B cell (primary cell): ENCODE results near the gene CDKAL1. TPM values are rescaled to one million over a fixed set of nuclear protein-coding genes. Genes with fewer than 3 reads are reported as not detected.
A peak's percentile ranks its signal among the peaks of the same experiment; 100 is the strongest.

Source experiments
- ATAC-seq: fragments of 200-7000 bp; cut with Tn5 transposase; one replicate; pipeline ENCODE4 v1.10.0; 2021; ENCODE audit warnings: low read depth, mild to moderate bottlenecking, moderate number of reproducible peaks, moderate library complexity
- CTCF ChIA-PET: fragments of 350-600 bp; sonication (Branson Sonifier 250); formaldehyde crosslinking; loops from one replicate; lab custom pipeline; 2021; ENCODE audit warnings: antibody characterized with exemption, inconsistent platforms; lab: Charles Lee
- POLR2A ChIA-PET: fragments of 350-600 bp; sonication (Branson Sonifier 250); formaldehyde crosslinking; loops from one replicate; lab custom pipeline; 2021; ENCODE audit warnings: antibody characterized with exemption; lab: Charles Lee
- DNase-seq: peaks from one replicate; pipeline ENCODE4 v3.0.0; 2013
- H2AFZ ChIP-seq: 2 replicates; pipeline ENCODE4 v1.6.1; 2012; ENCODE audit warnings: mild to moderate bottlenecking, low read depth, low read length; ENCODE audit not compliant: insufficient read depth, poor library complexity, severe bottlenecking
- H3K27ac ChIP-seq, 2 donors: 1 replicate in 1 of 2; 2 replicates in 1 of 2; pipeline ENCODE4 v1.5.1; 2012 to 2013; ENCODE audit warnings: low read length in 2 of 2, mild to moderate bottlenecking in 2 of 2, moderate library complexity in 1 of 2
- H3K27me3 ChIP-seq, 4 experiments: fragments of 200-600 bp in 1 of 4; sonication (generic) in 1 of 4; replicated peaks in 1 of 4; 1 replicate in 2 of 4; 2 replicates in 2 of 4; pipeline versions ENCODE4 v1.6.1 to v1.7.0; 2013 to 2016; ENCODE audit warnings: low read length in 3 of 4, mild to moderate bottlenecking in 2 of 4, mixed read lengths in 1 of 4, moderate library complexity in 1 of 4; ENCODE audit not compliant: insufficient read depth in 4 of 4, control insufficient read depth in 3 of 4; ENCODE audit errors: control extremely low read depth in 1 of 4
- H3K36me3 ChIP-seq, 2 experiments: replicated peaks in 1 of 2; 1 replicate in 1 of 2; 2 replicates in 1 of 2; pipeline versions ENCODE4 v1.6.1 to v1.7.1; 2013; ENCODE audit warnings: low read length in 1 of 2; ENCODE audit not compliant: insufficient read depth in 2 of 2, control insufficient read depth in 1 of 2; ENCODE audit errors: control extremely low read depth in 1 of 2, extremely low read depth in 1 of 2
- H3K4me1 ChIP-seq, 2 donors: fragments of 200-600 bp in 1 of 2; sonication (generic) in 1 of 2; 1 replicate in 1 of 2; 2 replicates in 1 of 2; pipeline versions ENCODE4 v1.5.1 to v1.6.1; 2013 to 2017; ENCODE audit warnings: low read length in 2 of 2; ENCODE audit not compliant: control insufficient read depth in 2 of 2, insufficient read depth in 2 of 2
- H3K4me2 ChIP-seq: replicated peaks from 2 replicates; pipeline ENCODE3; 2012; ENCODE audit warnings: mild to moderate bottlenecking, low read depth, low read length; ENCODE audit not compliant: poor library complexity, severe bottlenecking
- H3K4me3 ChIP-seq, 5 experiments: fragments of 200-600 bp in 1 of 5; sonication (generic) in 1 of 5; 1 replicate in 3 of 5; 2 replicates in 2 of 5; pipeline versions ENCODE4 v1.5.1 to v1.7.0; 2011 to 2016; ENCODE audit warnings: low read length in 4 of 5, mild to moderate bottlenecking in 4 of 5, low read depth in 2 of 5, control low read depth in 1 of 5, moderate library complexity in 1 of 5; ENCODE audit not compliant: insufficient read depth in 1 of 5; ENCODE audit errors: control extremely low read depth in 1 of 5, extremely low read depth in 1 of 5
- H3K79me2 ChIP-seq: fragments of 200-600 bp; sonication (generic); one replicate; pipeline ENCODE4 v1.6.0; 2016; ENCODE audit warnings: low read length; ENCODE audit not compliant: control insufficient read depth, insufficient read depth
- H3K9ac ChIP-seq: fragments of 200-600 bp; sonication (generic); 2 replicates; pipeline ENCODE4 v1.6.1; 2017; ENCODE audit warnings: mild to moderate bottlenecking, low read length, moderate library complexity
- H3K9me3 ChIP-seq, 3 donors: one replicate each; pipeline versions ENCODE4 v1.6.1 to v1.7.1; 2013; ENCODE audit warnings: low read length in 2 of 3; ENCODE audit not compliant: control insufficient read depth in 2 of 3, insufficient read depth in 1 of 3; ENCODE audit errors: control extremely low read depth in 1 of 3
- H4K20me1 ChIP-seq: 2 replicates; pipeline ENCODE4 v1.6.0; 2012; ENCODE audit warnings: mild to moderate bottlenecking, low read length; ENCODE audit not compliant: insufficient read depth, control insufficient read depth, poor library complexity, severe bottlenecking
- H3K27ac Mint-ChIP-seq: one replicate; pipeline ENCODE4 v1.8.0; 2021; ENCODE audit warnings: mixed read lengths
- H3K27me3 Mint-ChIP-seq: one replicate; pipeline ENCODE4 v1.8.0; 2021; ENCODE audit warnings: mixed read lengths
- H3K4me1 Mint-ChIP-seq: one replicate; pipeline ENCODE4 v1.8.0; 2021; ENCODE audit warnings: mixed read lengths
- H3K4me3 Mint-ChIP-seq: one replicate; pipeline ENCODE4 v1.8.0; 2021; ENCODE audit warnings: mixed read lengths
- H3K9me3 Mint-ChIP-seq: one replicate; pipeline ENCODE4 v1.8.0; 2022; ENCODE audit warnings: mixed read lengths; ENCODE audit not compliant: insufficient read depth
- CTCF ChIP-seq: fragments of 200-600 bp; IDR thresholded peaks from one replicate; pipeline ENCODE4 v1.8.0; 2022; ENCODE audit warnings: antibody characterized with exemption, mild to moderate bottlenecking
- EZH2 ChIP-seq: IDR thresholded peaks from 2 replicates; pipeline ENCODE4 v1.6.1; 2012; ENCODE audit warnings: borderline replicate concordance, low read depth, mild to moderate bottlenecking, moderate library complexity, low read length; ENCODE audit not compliant: insufficient read depth, poor library complexity, severe bottlenecking
- WGBS: methylation state at CpG from one replicate; pipeline ENCODE4 v1.1.5; 2013; ENCODE audit warnings: missing lambda C conversion rate; ENCODE audit not compliant: insufficient coverage; 5-methylcytosine and 5-hydroxymethylcytosine counted together
- intact Hi-C: fragments of 100-400 bp; cut with micrococcal nuclease; formaldehyde crosslinking; loops from one replicate; pipeline ENCODE4 v1.10.0; 2022
- polyA plus RNA-seq: library from polyadenylated mRNA; depleted of rRNA; stranded (reverse); fragments of >200 nt; gene quantifications from 2 replicates; pipeline ENCODE4 v1.2.3, GENCODE V29; 2012
- total RNA-seq, 2 donors: library from RNA; stranded (reverse); fragments of 120-200 nt in 1 of 2; gene quantifications; 1 replicate in 1 of 2; 2 replicates in 1 of 2; pipeline versions ENCODE4 v1.2.3 to v1.2.4, GENCODE V29; 2013 to 2022

CDKAL1 gene
- total and polyA plus RNA-seq, 2 donors (not counting 1 experiment from before 2014, with no cell fraction given): 6.1 to 33.3 TPM

GRCh38 chr6:21198032-21198640, 663.9 kb downstream of the CDKAL1 start:
- Histone ChIP-seq H3K4me1 (peaks cover 22 to 36% of the 10 kb centered on the region in 2 donors), H3K36me3 (peaks cover 0 to 10% of the 10 kb centered on the region in 2 experiments), H3K9ac (peak overlapping the region; percentile 23), H3K4me3 (peak overlapping the region in 1 of 5 experiments; percentile 22), H3K79me2 (no peaks in the 10 kb centered on the region), H3K27ac (peak overlapping the region in 1 of 2 donors; percentile 45), H2AFZ (no peak overlapping the region), H3K9me3 (no peaks in the 10 kb centered on the region), H3K27me3 (no peaks in the 10 kb centered on the region), H3K4me2 (peak overlapping the region; percentile 59), H4K20me1 (no peaks in the 10 kb centered on the region)
- intact Hi-C loops: no loop called here
- Mint-ChIP-seq H3K27ac (peak overlapping the region; percentile 17), H3K27me3 (no peaks in the 10 kb centered on the region), H3K9me3 (peaks cover 6% of the 10 kb centered on the region), H3K4me3 (peak overlapping the region; percentile 58), H3K4me1 (peaks cover 33% of the 10 kb centered on the region)
- POLR2A ChIA-PET: no interaction called here
- CTCF ChIA-PET: no interaction called here
- no peak for DNase-seq
- ATAC-seq: no peak
- TF ChIP-seq CTCF: no peak
- TF ChIP-seq EZH2: no peak
- WGBS: 4% methylated on average over 4 of the region's 5 CpGs

DNA sequence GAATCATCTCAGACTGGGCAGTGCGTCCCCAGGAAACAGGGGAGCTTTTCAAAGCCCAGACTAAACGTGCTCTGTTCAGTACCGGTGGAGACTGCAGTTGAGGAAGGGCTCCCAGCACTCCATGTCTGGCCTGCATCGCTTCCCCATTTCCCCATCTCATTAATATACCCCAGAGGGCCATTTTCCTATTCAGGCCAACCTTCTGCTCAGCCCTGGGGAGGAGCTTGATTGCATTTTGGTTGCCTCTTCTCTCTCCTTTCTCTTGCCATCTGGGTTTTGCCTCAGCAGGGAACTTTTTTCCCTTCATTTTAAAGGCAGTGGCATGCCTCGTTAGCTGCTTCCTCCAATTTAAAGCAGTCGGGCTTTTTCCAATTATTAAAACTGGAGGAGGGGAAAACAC, 665.0 kb downstream of the CDKAL1 start:
- intact Hi-C loops: no loop called here
- Histone ChIP-seq H3K27ac (peak overlapping the region in 1 of 2 donors; percentile 45), H3K27me3 (no peaks in the 10 kb centered on the region), H3K79me2 (no peaks in the 10 kb centered on the region), H3K4me3 (no peak overlapping the region), H4K20me1 (no peaks in the 10 kb centered on the region), H3K4me2 (peak overlapping the region; percentile 59), H3K36me3 (peaks cover 0 to 10% of the 10 kb centered on the region in 2 experiments), H3K9ac (no peak overlapping the region), H3K9me3 (no peaks in the 10 kb centered on the region), H2AFZ (no peak overlapping the region), H3K4me1 (peaks cover 22 to 36% of the 10 kb centered on the region in 2 donors)
- Mint-ChIP-seq H3K9me3 (no peaks in the 10 kb centered on the region), H3K4me1 (peaks cover 33% of the 10 kb centered on the region), H3K27me3 (no peaks in the 10 kb centered on the region), H3K27ac (peak overlapping the region; percentile 21), H3K4me3 (peak overlapping the region; percentile 12)
- TF ChIP-seq CTCF (no peak), EZH2 (no peak)
- ATAC-seq (no peak), DNase-seq (no peak)
- 87% methylated on average over 4 of the region's 6 CpGs for WGBS
- ChIA-PET CTCF (no interaction called here), POLR2A (no interaction called here)
